ENCODE data around the gene ADRA2A.

ADRA2A gene

DNA sequence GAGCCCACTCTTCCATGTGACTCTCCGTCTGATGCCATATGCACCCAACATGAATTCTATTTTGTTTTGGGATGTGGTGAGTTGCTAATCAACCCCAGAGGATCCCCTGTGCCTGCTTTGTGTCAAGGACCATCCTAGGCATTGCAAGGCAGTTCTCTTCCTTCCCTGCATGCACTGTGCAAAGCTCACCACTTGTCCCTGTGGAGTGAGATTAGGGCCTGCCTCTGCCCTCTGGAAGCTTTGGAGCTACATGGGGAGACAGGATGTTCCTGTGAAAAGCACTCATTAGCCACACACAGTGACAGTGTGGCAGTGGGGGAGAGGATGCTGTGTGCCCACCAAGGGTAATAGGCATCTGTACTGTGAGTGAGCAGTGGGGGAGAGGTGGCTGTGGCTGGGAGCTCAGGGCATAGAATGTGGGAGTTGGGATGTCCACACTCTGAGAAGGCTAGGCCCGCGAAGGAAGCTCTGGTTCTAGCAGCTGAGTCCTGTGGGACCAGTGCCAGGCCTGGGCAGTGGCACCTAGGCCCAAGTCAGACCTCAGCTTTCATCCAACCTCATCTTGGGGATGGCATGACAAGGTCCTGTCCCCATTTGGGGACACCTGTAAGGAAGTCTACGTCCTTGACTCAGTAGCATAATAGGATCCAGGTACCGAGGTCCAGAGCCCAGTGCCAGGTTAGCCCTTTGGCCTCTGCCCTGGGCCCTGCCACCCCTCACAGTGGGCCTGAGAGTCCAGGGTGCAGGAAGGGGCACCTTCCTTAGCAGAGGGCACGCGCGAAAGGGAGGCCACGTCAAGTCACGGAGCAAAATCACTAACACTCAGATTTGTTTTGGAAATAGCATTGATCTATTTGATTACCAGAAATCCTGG, 6.6 kb downstream of the ADRA2A start:
- DNase-seq: peak; percentile 41

GRCh38 chr10:111084366-111085255, 7.8 kb downstream of the ADRA2A start:
- peak; percentile 32 for DNase-seq

- peak; percentile 36 for DNase-seq
Observed at GRCh38 chr10:111085690-111086353, 9.0 kb downstream of the ADRA2A start.

DNA sequence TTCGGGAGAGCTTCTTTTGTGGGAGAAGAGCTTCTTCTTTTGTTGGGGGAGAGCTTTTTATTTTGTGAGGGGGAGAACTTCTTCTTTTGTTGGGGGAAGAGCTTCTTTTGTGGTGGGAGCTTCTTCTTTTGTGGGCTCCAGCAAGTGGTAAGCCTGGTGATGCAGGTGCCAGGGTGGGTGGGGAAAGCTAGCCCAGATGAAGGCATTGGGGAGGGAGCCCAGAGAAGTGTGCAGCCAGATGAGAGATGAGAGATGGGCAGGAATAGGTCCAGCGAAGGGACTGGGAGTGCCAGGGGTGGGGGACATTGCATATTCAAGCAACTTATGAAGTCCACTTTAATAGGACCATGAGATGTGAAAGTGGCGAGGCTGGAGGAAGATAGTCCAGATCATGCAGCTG, 9.7 kb downstream of the ADRA2A start:
- no peak for DNase-seq

- DNase-seq: peak; percentile 13
Observed at GRCh38 chr10:111087331-111087756, 10.5 kb downstream of the ADRA2A start.

DNA sequence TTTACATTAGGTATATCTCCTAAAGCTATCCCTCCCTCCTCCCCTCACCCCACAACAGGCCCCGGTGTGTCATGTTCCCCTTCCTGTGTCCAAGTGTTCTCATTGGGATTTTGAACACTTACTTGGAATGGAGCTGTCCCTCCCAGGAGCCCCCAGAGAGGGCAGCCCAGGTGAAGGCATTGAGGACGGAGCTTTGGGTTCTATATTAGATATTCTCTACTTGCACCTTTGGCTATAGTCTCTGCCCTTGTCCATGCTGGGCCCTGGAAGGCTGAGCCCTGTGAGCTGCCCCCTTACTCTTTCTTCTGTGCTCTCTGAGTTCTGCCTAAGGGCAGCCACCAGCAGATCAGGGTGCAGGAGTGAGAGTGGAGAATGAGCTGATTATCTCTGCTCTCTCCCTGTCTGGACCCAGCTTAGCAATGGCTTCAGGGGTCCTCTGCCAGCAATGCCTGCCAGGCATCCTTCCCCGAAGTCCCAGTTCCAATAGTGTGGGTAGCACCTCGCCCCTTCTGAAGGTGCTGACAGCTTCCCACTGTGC, 11.2 kb downstream of the ADRA2A start:
- DNase-seq: peak; percentile 33

GRCh38 chr10:111089293-111089692, 12.5 kb downstream of the ADRA2A start:
- peak; percentile 10 for DNase-seq

- no peak for DNase-seq
Observed at GRCh38 chr10:111091833-111092232, 15.0 kb downstream of the ADRA2A start.

- DNase-seq: no peak
Observed at GRCh38 chr10:111093741-111094380, 17.0 kb downstream of the ADRA2A start.

GRCh38 chr10:111098679-111099437, 22.0 kb downstream of the ADRA2A start:
- DNase-seq: no peak

GRCh38 chr10:111100198-111100597, 23.4 kb downstream of the ADRA2A start:
- DNase-seq: no peak

- no peak for DNase-seq
Observed at GRCh38 chr10:111101796-111102195, 25.0 kb downstream of the ADRA2A start.

- no peak for DNase-seq
Observed at GRCh38 chr10:111102359-111102837, 25.6 kb downstream of the ADRA2A start.

DNA sequence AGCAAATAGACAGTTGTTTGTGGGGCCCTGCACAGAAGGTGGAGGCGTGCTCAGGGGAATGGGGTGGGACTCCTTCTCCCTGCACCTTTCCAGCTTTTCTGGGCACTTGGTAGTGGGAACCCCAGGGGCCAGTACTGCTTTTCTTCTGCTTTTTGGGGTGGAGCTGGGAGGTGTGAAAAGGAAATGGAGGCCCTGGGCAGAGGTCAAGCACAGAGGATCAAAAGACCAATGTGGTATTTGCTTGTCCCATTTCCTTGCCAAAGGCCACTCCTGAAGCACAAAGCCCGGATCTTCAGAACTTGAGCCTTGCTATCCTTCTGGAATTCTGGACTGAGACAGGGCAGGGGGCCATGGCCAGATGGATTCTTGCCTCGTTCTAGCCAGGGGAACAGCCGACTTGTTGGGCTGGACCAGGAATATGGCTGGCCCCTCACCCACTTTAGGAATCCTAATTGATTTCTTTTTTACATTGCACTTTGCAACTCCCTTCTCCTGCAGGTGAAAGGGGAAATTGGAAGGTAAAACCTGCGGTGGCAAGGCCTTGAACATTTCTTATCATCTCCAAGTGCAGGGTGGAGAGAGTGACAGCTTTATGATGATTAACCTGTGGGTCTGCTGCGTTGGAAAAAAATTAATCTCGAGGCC, 26.5 kb downstream of the ADRA2A start:
- DNase-seq: no peak

- DNase-seq: no peak
Observed at GRCh38 chr10:111104811-111105210, 28.0 kb downstream of the ADRA2A start.

GRCh38 chr10:111106081-111106480, 29.3 kb downstream of the ADRA2A start:
- no peak for DNase-seq

DNA sequence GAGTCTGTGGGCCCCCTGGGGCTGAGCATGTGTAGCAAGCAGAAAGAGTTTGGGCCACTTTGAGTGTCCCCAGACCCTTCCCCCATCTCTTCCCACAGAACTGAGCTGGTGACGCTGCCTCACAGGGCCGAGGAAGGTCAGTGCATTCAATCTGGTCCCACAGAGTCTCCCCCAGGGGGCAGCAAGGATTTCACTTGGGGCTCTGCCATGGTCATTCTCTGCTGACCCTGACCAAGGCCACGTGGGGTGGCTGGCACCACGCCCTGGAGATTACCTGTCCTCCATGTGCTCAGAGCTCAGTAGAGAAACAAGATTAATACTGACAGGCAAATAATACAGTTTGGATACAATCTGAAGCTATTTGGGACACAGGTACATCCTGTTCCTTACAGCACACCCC, 30.2 kb downstream of the ADRA2A start:
- no peak for DNase-seq

DNA sequence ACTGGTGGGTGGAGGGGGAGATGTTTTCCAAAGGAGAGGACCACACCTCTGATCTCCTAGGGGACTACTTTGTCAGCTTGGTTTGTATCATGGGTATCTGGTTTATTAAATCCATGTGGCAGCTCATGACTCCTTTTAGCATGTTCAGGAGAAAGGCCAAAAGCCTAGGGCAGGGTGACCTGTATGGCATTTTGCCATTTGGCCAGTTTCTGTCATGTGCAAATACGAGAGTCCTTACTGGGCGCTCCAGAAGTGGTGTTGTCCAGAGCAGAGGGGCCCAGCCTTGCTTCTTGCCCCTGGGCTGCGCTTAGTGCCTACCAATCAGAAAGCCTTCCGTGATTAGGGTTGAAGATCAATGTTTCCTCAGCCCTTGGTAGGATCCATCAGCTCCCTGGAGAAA, 31.0 kb downstream of the ADRA2A start:
- DNase-seq: no peak

- no peak for DNase-seq
Observed at GRCh38 chr10:111108441-111108840, 31.6 kb downstream of the ADRA2A start.

DNA sequence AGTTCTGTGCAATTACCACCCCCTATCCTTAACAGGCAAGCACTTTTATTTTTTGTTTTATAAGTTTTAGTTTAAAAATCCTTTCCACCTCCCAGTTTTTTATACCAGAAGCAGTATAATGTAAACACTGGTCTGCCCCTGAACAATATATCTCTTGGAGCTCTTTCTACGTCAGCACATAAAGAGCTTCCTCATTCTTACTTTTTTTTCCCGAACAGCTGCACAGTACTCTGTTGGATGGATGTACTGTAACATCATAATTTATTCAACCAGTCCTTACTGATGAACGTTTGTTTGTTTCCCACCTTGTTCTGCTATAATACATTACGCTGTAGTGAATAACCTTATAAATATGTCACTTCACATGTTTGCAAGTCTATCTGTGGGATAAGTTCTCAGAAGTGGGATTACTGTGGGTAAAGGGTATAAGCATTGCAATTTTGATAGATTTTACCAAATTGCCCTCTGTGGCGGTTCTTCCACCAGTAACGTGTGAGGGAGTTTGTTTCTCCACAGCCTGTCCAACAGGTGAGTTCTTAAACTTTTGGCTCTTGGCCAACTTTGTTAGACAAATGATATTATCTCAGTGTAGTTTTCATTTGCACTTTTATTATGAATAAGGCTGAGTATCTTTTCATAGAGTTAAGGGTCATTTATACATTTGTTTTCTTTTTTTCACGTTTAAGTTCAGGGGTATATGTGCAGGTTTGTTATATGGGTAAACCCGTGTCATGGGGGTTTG, 32.8 kb downstream of the ADRA2A start:
- no peak for DNase-seq

All from islet precursor cell (in vitro differentiated cells).